Measurements from ENCODE around the gene PDZRN4.

The PDZRN4 gene

GRCh38 chr12:41287500-41288141 is 99.5 kb downstream of the PDZRN4 start:
- no peak for TF ChIP-seq TAF1 (IDR thresholded peaks at IDR 0.05; ENCODE audit: borderline replicate concordance, insufficient read depth, low read length)
- no peak for TF ChIP-seq POLR2AphosphoS5 (IDR thresholded peaks at IDR 0.05; ENCODE audit: low read depth, low read length)
- no peak for TF ChIP-seq SIN3A (IDR thresholded peaks at IDR 0.05; ENCODE audit: borderline replicate concordance, insufficient read depth, low read length)
- TF ChIP-seq REST (IDR thresholded peaks at IDR 0.05; ENCODE audit: insufficient read depth in 1 of 2, low read depth in 2 of 2, low read length in 2 of 2), result no peak
- no peak for TF ChIP-seq FOXP2 (optimal IDR thresholded peaks at IDR 0.05; ENCODE audit: borderline replicate concordance, extremely low read depth, extremely low read length, insufficient read depth)

- TF ChIP-seq TAF1 (IDR thresholded peaks at IDR 0.05; ENCODE audit: borderline replicate concordance, insufficient read depth, low read length), result no peak
- TF ChIP-seq FOXP2 (optimal IDR thresholded peaks at IDR 0.05; ENCODE audit: borderline replicate concordance, extremely low read depth, extremely low read length, insufficient read depth), result no peak
- TF ChIP-seq REST (IDR thresholded peaks at IDR 0.05; ENCODE audit: insufficient read depth in 1 of 2, low read depth in 2 of 2, low read length in 2 of 2), result no peak
- TF ChIP-seq POLR2AphosphoS5 (IDR thresholded peaks at IDR 0.05; ENCODE audit: low read depth, low read length), result no peak
- no peak for TF ChIP-seq SIN3A (IDR thresholded peaks at IDR 0.05; ENCODE audit: borderline replicate concordance, insufficient read depth, low read length)
Measured at GRCh38 chr12:41288142-41288811, 100.2 kb downstream of the PDZRN4 start.

- no peak for TF ChIP-seq TAF1 (IDR thresholded peaks at IDR 0.05; ENCODE audit: borderline replicate concordance, insufficient read depth, low read length)
Measured at GRCh38 chr12:41289501-41289900, 101.4 kb downstream of the PDZRN4 start.

GRCh38 chr12:41293011-41293410 is 104.9 kb downstream of the PDZRN4 start:
- TF ChIP-seq REST (IDR thresholded peaks at IDR 0.05; ENCODE audit: insufficient read depth in 1 of 2, low read depth in 2 of 2, low read length in 2 of 2) (no peak), TAF1 (IDR thresholded peaks at IDR 0.05; ENCODE audit: borderline replicate concordance, insufficient read depth, low read length) (no peak), SIN3A (IDR thresholded peaks at IDR 0.05; ENCODE audit: borderline replicate concordance, insufficient read depth, low read length) (no peak), POLR2AphosphoS5 (IDR thresholded peaks at IDR 0.05; ENCODE audit: low read depth, low read length) (no peak), FOXP2 (optimal IDR thresholded peaks at IDR 0.05; ENCODE audit: borderline replicate concordance, extremely low read depth, extremely low read length, insufficient read depth) (no peak)

GRCh38 chr12:41293461-41293860 is 105.3 kb downstream of the PDZRN4 start:
- TF ChIP-seq SIN3A (IDR thresholded peaks at IDR 0.05; ENCODE audit: borderline replicate concordance, insufficient read depth, low read length), result no peak
- TF ChIP-seq TAF1 (IDR thresholded peaks at IDR 0.05; ENCODE audit: borderline replicate concordance, insufficient read depth, low read length), result no peak
- no peak for TF ChIP-seq POLR2AphosphoS5 (IDR thresholded peaks at IDR 0.05; ENCODE audit: low read depth, low read length)
- no peak for TF ChIP-seq FOXP2 (optimal IDR thresholded peaks at IDR 0.05; ENCODE audit: borderline replicate concordance, extremely low read depth, extremely low read length, insufficient read depth)

GRCh38 chr12:41302979-41303403 is 114.9 kb downstream of the PDZRN4 start:
- TF ChIP-seq FOXP2 (optimal IDR thresholded peaks at IDR 0.05; ENCODE audit: borderline replicate concordance, extremely low read depth, extremely low read length, insufficient read depth) (no peak), TAF1 (IDR thresholded peaks at IDR 0.05; ENCODE audit: borderline replicate concordance, insufficient read depth, low read length) (no peak)

All from PFSK-1 (cell line).